CD4-positive, alpha-beta T cell treated with Interferon gamma for 1 hour (primary cell): ENCODE measurements around the gene UFSP2.

ENCODE experiments used
- DNase-seq: peaks from one replicate; pipeline ENCODE4 v3.0.0-alpha.2; 2020

Gene UFSP2

DNA sequence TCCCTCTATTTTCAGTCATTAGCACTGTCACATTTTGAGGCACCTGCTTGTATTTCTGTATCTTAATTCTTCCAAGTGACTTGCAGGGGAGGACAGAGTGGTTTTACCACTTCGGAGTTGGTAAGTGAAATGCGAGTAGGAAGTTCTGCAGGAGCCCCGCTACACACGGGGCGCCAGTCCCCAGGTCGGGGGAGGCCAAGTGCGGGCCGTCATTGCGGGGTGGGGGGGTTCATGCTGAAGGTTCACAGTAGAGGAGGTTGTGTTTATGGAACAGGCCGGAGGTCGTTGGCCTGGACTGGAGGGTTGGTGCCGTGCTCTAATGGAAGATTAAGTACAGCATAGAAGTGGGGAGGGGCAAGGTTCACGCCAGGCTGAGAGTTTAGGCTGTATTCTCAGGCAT, 74.1 kb downstream of the UFSP2 start:
- no peak for DNase-seq
